HG03025 (cell line): ENCODE results near the gene PXDN.

Experiments used
- ATAC-seq: cut with Tn5 transposase; IDR thresholded peaks from one replicate; pipeline ENCODE4 v1.9.1; 2021; ENCODE audit warnings: mild to moderate bottlenecking, moderate library complexity; ENCODE audit not compliant: unreplicated experiment, low FRiP score

Gene PXDN

GRCh38 chr2:1590596-1591460 is 153.5 kb downstream of the PXDN start:
- no peak for ATAC-seq

- ATAC-seq, result no peak
These were observed 155.2 kb downstream of the PXDN start for GRCh38 chr2:1588978-1589621.

DNA sequence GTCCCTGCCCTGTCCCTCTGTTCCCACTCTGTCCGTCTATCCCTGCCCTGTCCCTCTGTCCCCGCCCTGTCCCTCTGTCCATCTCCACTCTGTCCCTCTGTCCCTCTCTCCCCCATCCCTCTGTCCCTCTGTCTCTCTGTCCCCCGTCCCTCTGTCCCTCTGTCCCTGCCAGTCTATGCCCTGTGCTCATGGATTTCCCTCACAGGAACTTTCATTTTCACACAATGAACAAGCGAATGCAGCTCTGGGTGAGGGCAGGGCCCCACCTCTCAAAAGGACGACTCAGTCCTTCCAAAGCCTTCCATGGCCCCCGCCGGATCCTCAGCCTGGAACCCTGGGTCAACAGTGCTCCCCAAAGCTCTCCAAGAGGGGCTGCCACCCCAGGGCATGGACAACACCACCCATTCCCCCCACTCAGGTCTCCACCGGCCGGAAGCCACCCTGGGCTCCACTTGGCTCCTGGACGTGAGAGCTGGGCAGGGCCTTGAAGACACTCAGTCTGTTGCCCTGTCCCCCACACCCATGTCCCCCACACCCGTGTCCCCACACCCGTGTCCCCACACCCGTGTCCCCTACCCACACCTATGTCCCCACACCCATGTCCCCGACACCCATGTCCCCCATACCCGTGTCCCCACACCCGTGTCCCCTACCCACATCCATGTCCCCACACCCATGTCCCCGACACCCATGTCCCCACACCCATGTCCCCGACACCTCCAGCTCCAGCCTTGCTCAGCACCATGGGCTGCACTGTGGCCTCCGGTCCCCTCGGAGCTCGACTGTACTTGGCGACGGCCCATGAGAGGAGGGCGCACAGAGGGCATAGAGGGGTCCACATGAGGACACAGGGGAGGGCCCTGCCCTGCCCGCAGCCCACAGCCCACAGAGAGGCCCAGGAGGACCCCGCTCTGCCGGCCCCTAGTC is 156.0 kb downstream of the PXDN start:
- no peak for ATAC-seq

DNA sequence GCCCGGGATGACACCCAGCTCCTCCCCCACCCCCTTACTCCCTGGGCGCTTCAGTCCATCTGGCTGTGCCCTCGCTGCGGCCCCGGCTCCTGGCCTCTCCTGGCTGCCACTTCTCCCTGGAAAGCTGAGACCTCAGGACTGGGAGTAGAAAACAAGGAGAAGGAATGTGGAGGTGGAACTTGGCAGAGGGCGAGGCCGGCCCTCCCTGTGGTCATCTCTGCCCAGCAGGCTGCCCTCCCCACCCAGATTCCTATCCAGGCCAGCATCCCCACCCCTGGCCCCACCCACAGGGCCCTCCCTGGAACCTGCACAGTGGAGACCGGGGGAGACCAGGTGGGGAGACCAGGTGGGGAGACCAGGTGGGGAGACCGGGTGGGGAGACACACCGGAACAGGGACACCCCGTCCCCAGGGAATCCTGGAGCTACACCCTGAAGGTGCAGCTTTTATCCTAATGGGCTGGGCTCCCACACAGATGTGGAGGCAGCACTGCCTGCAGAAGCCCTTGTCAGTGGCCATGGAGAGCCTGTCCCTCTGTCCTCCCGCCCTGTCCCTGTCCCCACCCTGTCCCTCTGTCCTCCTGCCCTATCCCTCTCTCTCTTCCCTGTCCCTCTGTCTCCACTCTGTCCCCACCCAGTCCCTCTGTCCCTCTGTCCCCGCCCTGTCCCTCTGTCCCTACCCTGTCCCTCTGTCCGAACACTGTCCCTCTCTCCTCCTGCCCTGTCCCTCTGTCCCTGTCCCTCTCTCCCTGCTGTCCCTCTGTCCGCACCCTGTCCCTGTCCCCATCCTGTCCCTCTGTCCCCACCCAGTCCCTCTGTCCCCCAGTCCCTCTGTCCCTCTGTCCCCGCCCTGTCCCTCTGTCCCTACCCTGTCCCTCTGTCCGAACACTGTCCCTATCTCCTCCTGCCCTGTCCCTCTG is 157.1 kb downstream of the PXDN start:
- ATAC-seq, result no peak

DNA sequence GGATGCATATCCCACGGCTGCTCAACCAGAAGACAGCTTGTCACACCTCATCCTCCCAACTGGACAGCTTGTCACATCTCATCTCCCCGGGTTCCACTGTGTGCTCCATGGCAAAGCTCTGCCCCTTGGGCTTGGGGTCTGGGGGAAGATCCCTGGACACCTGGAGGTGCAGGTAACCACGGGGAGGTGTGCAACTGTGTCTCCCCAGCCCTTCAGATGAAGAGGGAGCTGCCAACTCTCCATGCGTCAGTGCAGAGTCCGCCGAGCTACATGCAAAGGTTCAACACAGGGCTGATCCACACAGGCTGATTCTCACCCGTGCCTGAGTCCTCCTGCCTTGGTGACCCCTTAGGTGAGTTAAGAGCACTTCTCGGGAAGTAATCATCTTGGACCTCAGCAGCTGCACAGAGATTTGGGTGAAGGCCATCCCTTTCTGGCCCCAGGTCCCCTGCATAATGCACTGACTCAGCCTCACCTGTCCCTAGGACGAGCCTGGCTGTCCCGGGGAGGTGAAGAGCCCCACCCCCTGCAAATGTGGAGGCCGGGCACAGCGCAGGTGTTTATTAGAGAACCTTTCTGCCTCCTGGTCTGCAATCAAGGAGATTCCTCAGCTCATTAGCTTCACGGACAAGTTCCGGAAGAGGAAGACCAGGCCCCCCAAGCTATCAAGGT is 157.9 kb downstream of the PXDN start:
- no peak for ATAC-seq

DNA sequence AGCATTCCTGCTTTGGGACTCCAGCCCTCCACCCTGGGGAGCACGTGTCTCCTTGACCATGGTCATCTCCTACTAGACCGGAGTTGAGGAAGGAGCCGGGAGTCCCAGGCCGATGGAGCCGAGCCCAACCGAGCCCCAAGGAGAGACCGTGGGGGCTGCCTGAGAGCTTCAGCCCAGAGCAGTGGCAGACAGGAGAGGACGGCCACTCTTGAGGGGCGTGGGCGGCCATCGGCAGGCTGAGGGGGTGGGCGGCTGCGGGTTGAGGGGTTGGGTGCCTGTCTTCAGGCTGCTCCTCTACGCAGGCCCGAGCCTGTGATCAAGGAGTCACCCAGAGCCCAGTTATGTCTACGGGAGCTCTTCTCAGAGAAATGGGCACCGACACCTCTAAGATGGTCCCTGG is 158.7 kb downstream of the PXDN start:
- ATAC-seq, result no peak

DNA sequence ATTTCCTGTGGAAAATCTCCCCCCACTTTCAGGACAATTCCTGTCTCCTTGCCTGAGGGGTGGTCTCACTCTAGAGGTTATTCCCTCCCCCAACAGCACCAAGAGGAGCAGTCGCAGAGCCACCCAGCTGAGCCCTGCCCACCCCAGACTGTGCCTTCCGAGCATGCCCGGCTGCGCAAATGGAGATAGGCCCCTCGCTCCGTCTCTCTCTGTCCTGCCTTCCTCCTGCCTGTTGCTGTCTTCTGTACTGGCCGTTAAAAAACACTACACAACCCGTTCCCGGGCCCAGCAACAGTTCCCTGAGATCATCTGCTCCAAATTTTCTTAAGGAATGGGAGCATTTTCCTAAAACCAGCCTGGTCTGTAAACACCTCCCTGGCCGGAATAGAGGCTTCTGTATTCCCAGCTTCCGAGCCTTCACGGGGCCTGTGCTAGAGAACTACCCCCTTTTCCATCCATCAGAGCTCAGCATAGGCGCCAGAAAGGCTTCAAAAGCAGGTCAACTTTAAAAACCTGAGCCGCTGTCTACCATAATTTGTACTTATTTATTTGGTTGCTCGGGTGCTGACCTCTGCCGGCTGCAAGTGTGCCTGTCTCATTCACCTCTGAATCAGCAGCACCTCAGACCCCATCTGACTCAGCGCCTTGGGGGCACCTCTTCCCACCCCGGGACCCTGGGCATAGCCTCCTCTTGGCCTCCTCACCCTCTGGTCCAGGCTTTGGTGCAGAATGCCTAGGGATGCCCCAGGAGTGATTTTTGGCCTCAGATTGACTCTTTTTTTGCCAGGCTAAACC is 159.4 kb downstream of the PXDN start:
- ATAC-seq, result no peak

DNA sequence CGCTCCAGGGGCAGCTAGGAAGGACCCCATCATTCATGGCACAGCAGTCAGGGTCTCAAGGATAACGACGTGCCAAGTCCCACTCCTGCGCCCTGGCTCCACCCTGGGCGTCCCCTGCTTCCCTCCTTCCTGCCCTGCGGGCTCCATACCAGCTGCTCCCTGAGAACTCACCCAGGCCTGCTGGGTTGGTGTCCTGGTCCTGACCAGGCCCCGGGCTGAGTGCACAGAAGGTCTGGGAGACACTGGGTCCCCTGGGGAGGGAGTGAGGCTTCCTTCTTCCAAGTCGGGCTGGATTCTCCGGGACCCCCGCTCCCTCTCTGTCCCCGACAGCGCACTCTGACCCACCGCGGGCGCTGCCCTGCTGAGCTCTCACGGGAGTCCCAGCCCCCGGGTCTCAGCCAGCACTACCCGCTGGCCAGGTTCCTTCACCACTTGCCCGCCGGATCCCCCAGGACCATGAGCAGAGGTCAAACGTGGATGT is 160.2 kb downstream of the PXDN start:
- ATAC-seq, result no peak

GRCh38 chr2:1582891-1583341 is 161.4 kb downstream of the PXDN start:
- ATAC-seq, result no peak

- ATAC-seq, result no peak
These were observed 162.2 kb downstream of the PXDN start for GRCh38 chr2:1581965-1582625.
